Caco-2 (cell line): ENCODE measurements around the gene TRIM17. TPM values are rescaled to one million over a fixed set of nuclear protein-coding genes. Genes with fewer than 3 reads are reported as not detected.

ENCODE experiments used
- BruUV-seq: library from RNA; stranded (reverse); fragments of 400-500 nt; replicated peaks from 2 replicates; lab custom pipeline; 2021; lab: Mats Ljungman, UMichigan
- CTCF ChIA-PET: fragments of 300-600 bp; sonication (Branson Sonifier 250); formaldehyde crosslinking; loops from one replicate; lab custom pipeline; 2022; ENCODE audit warnings: antibody characterized with exemption; lab: Charles Lee
- POLR2A ChIA-PET: fragments of 300-600 bp; sonication (Branson Sonifier 250); formaldehyde crosslinking; loops from one replicate; lab custom pipeline; 2022; ENCODE audit warnings: antibody characterized with exemption; lab: Charles Lee
- DNase-seq, 2 experiments: peaks; one replicate each; pipeline versions ENCODE4 v3.0.0 to v3.0.0-alpha.2; 2020 to 2022
- H3K27me3 ChIP-seq: replicated peaks from 2 replicates; pipeline ENCODE4 v1.6.0; 2011; ENCODE audit warnings: low read length; ENCODE audit not compliant: control insufficient read depth, insufficient read depth
- H3K36me3 ChIP-seq: 2 replicates; pipeline ENCODE4 v1.5.1; 2011; ENCODE audit warnings: low read length; ENCODE audit not compliant: control insufficient read depth, insufficient read depth
- H3K4me1 ChIP-seq: fragments of 250-450 bp; sonication (Bioruptor Pico); 2 replicates; pipeline ENCODE4 v1.5.1; 2020; ENCODE audit warnings: mild to moderate bottlenecking
- H3K4me3 ChIP-seq: 2 replicates; pipeline ENCODE4 v1.5.1; 2011; ENCODE audit warnings: low read depth, mild to moderate bottlenecking, control low read depth, low read length
- H3K9me3 ChIP-seq: fragments of 250-450 bp; sonication (Bioruptor Pico); 2 replicates; pipeline ENCODE4 v1.5.1; 2020; ENCODE audit warnings: mild to moderate bottlenecking, moderate library complexity
- H3K27ac Mint-ChIP-seq: one replicate; pipeline ENCODE4 v1.8.0; 2022; ENCODE audit warnings: mixed read lengths; ENCODE audit not compliant: unreplicated experiment
- H3K27me3 Mint-ChIP-seq: one replicate; pipeline ENCODE4 v1.8.0; 2022; ENCODE audit warnings: mixed read lengths; ENCODE audit not compliant: insufficient read depth, unreplicated experiment
- H3K36me3 Mint-ChIP-seq: one replicate; pipeline ENCODE4 v1.8.0; 2022; ENCODE audit warnings: mild to moderate bottlenecking, mixed read lengths; ENCODE audit not compliant: insufficient read depth, unreplicated experiment
- H3K4me1 Mint-ChIP-seq: one replicate; pipeline ENCODE4 v1.8.0; 2022; ENCODE audit warnings: low read depth, mixed read lengths; ENCODE audit not compliant: unreplicated experiment
- H3K4me3 Mint-ChIP-seq: one replicate; pipeline ENCODE4 v1.8.0; 2022; ENCODE audit warnings: mild to moderate bottlenecking, moderate library complexity, mixed read lengths; ENCODE audit not compliant: unreplicated experiment
- H3K9me3 Mint-ChIP-seq: one replicate; pipeline ENCODE4 v1.8.0; 2022; ENCODE audit warnings: mixed read lengths; ENCODE audit not compliant: unreplicated experiment
- CTCF ChIP-seq, 2 experiments: fragments of 200-600 bp in 1 of 2; IDR thresholded peaks; 1 replicate in 1 of 2; 2 replicates in 1 of 2; pipeline versions ENCODE4 v1.5.1 to v1.8.0; 2011 to 2022; ENCODE audit warnings: antibody characterized with exemption in 1 of 2, control low read depth in 1 of 2, inconsistent platforms in 1 of 2, low read depth in 1 of 2, low read length in 1 of 2, mild to moderate bottlenecking in 1 of 2, moderate library complexity in 1 of 2; ENCODE audit not compliant: insufficient read depth in 1 of 2, severe bottlenecking in 1 of 2, unreplicated experiment in 1 of 2
- intact Hi-C: fragments of 100-400 bp; cut with micrococcal nuclease; formaldehyde crosslinking; loops from one replicate; pipeline ENCODE4 v1.10.0; 2022; ENCODE audit not compliant: unreplicated experiment
- total RNA-seq: library from RNA; stranded (reverse); gene quantifications from 2 replicates; pipeline ENCODE4 v1.2.3, GENCODE V29; 2022

TRIM17 gene
- total RNA-seq, 1 experiment from 2014 or later, result 4.0 TPM

- H3K4me1 Mint-ChIP-seq, result peaks cover 12% of the 10 kb centered on the region
- DNase-seq, result no peak
- intact Hi-C loops, result no loop called here
- no peak overlapping the region for H3K4me3 Mint-ChIP-seq
- no peaks in the 10 kb centered on the region for H3K9me3 Mint-ChIP-seq
- H3K36me3 Mint-ChIP-seq, result peaks cover 76% of the 10 kb centered on the region
- no peak for TF ChIP-seq CTCF (IDR thresholded peaks at IDR 0.05; ENCODE audit: insufficient read depth in 1 of 2, low read depth in 1 of 2, low read length in 1 of 2, severe bottlenecking in 1 of 2, unreplicated experiment in 1 of 2)
- ChIA-PET CTCF (no interaction called here), POLR2A (no interaction called here)
- H3K36me3 ChIP-seq, result peaks cover 6% of the 10 kb centered on the region
- no peaks in the 10 kb centered on the region for H3K9me3 ChIP-seq
- H3K4me3 ChIP-seq, result no peak overlapping the region
- no TSS peak for BruUV-seq
- no peaks in the 10 kb centered on the region for H3K27me3 ChIP-seq
- H3K27ac Mint-ChIP-seq, result peak overlapping the region; percentile 66
- no peaks in the 10 kb centered on the region for H3K27me3 Mint-ChIP-seq
- H3K4me1 ChIP-seq, result peaks cover 12% of the 10 kb centered on the region
These were observed 14.7 kb downstream of the TRIM17 start for GRCh38 chr1:228401782-228402640.

- peaks cover 12% of the 10 kb centered on the region for H3K4me1 ChIP-seq
- no peak overlapping the region for H3K4me3 ChIP-seq
- no peaks in the 10 kb centered on the region for H3K9me3 Mint-ChIP-seq
- no peaks in the 10 kb centered on the region for H3K27me3 Mint-ChIP-seq
- H3K4me1 Mint-ChIP-seq, result peaks cover 12% of the 10 kb centered on the region
- peaks cover 6% of the 10 kb centered on the region for H3K36me3 ChIP-seq
- no peak for TF ChIP-seq CTCF (IDR thresholded peaks at IDR 0.05; ENCODE audit: insufficient read depth in 1 of 2, low read depth in 1 of 2, low read length in 1 of 2, severe bottlenecking in 1 of 2, unreplicated experiment in 1 of 2)
- DNase-seq, result peak in 1 of 2 experiments; percentile 20
- CTCF ChIA-PET, result no interaction called here
- H3K27ac Mint-ChIP-seq, result peak overlapping the region; percentile 66
- no peak overlapping the region for H3K4me3 Mint-ChIP-seq
- BruUV-seq, result no TSS peak
- peaks cover 79% of the 10 kb centered on the region for H3K36me3 Mint-ChIP-seq
- H3K9me3 ChIP-seq, result no peaks in the 10 kb centered on the region
- POLR2A ChIA-PET, result no interaction called here
- H3K27me3 ChIP-seq, result no peaks in the 10 kb centered on the region
- intact Hi-C loops, result no loop called here
These were observed 15.8 kb downstream of the TRIM17 start for GRCh38 chr1:228400692-228401454.

GRCh38 chr1:228400237-228400651 lies 16.4 kb downstream of the TRIM17 start:
- CTCF ChIA-PET, result no interaction called here
- no TSS peak for BruUV-seq
- no peak overlapping the region for H3K27ac Mint-ChIP-seq

More at GRCh38 chr1:228400237-228400651, 16.4 kb downstream of the TRIM17 start:
- DNase-seq, result peak in 1 of 2 experiments; percentile 17
- TF ChIP-seq CTCF (IDR thresholded peaks at IDR 0.05; ENCODE audit: insufficient read depth in 1 of 2, low read depth in 1 of 2, low read length in 1 of 2, severe bottlenecking in 1 of 2, unreplicated experiment in 1 of 2), result no peak
- Mint-ChIP-seq H3K36me3 (peaks cover 79% of the 10 kb centered on the region), H3K27me3 (no peaks in the 10 kb centered on the region), H3K9me3 (no peaks in the 10 kb centered on the region), H3K4me1 (peaks cover 12% of the 10 kb centered on the region), H3K4me3 (no peak overlapping the region)
- no peaks in the 10 kb centered on the region for H3K9me3 ChIP-seq
- H3K27me3 ChIP-seq, result no peaks in the 10 kb centered on the region
- intact Hi-C loops, result no loop called here
- H3K4me3 ChIP-seq, result no peak overlapping the region
- H3K36me3 ChIP-seq, result peaks cover 6% of the 10 kb centered on the region
- POLR2A ChIA-PET, result no interaction called here
- peaks cover 12% of the 10 kb centered on the region for H3K4me1 ChIP-seq
